HG03565 (cell line): Measurements from ENCODE around the gene WNT10A.

Source experiments
- ATAC-seq: cut with Tn5 transposase; IDR thresholded peaks from one replicate; pipeline ENCODE4 v1.9.1; 2021; ENCODE audit warnings: mild to moderate bottlenecking, moderate library complexity; ENCODE audit not compliant: unreplicated experiment

Gene WNT10A

GRCh38 chr2:218876562-218877219 is 4.0 kb upstream of the WNT10A start:
- no peak for ATAC-seq

GRCh38 chr2:218877331-218877730 is 3.3 kb upstream of the WNT10A start:
- ATAC-seq, result no peak

- ATAC-seq, result no peak
Observed at GRCh38 chr2:218877891-218878290, 2.8 kb upstream of the WNT10A start.

GRCh38 chr2:218878486-218878885 is 2.2 kb upstream of the WNT10A start:
- ATAC-seq, result no peak

- ATAC-seq, result no peak
Observed at GRCh38 chr2:218878926-218879761, 1.5 kb upstream of the WNT10A start.

- ATAC-seq, result no peak
Observed at GRCh38 chr2:218879776-218880101, 913 bp upstream of the WNT10A start.

GRCh38 chr2:218880859-218881594 is 375 bp downstream of the WNT10A start:
- ATAC-seq, result no peak

GRCh38 chr2:218881744-218882460 is 1.2 kb downstream of the WNT10A start:
- ATAC-seq, result no peak

- ATAC-seq, result no peak
Observed at GRCh38 chr2:218882461-218882816, 1.8 kb downstream of the WNT10A start.

- no peak for ATAC-seq
Observed at GRCh38 chr2:218882866-218883366, 2.3 kb downstream of the WNT10A start.

GRCh38 chr2:218883491-218884490 is 3.1 kb downstream of the WNT10A start:
- ATAC-seq, result no peak

- ATAC-seq, result no peak
Observed at GRCh38 chr2:218884519-218884918, 3.9 kb downstream of the WNT10A start.

GRCh38 chr2:218885981-218886947 is 5.6 kb downstream of the WNT10A start:
- peak; percentile 52 for ATAC-seq

GRCh38 chr2:218887079-218887478 is 6.4 kb downstream of the WNT10A start:
- no peak for ATAC-seq

GRCh38 chr2:218888341-218888740 is 7.7 kb downstream of the WNT10A start:
- ATAC-seq, result no peak

- ATAC-seq, result no peak
Observed at GRCh38 chr2:218889937-218890336, 9.3 kb downstream of the WNT10A start.

GRCh38 chr2:218890369-218890768 is 9.7 kb downstream of the WNT10A start:
- ATAC-seq, result no peak

- ATAC-seq, result no peak
Observed at GRCh38 chr2:218891275-218892135, 10.9 kb downstream of the WNT10A start.
